GM12874 (cell line): ENCODE results near the gene IFNL4.

Experiments
- TF ChIP-seq, protein P1 (sequence below): IDR thresholded peaks from 2 replicates; pipeline ENCODE4 v1.5.1; 2011; ENCODE audit warnings: low read depth, mild to moderate bottlenecking, control low read depth, low read length, moderate library complexity; ENCODE audit not compliant: insufficient read depth

Gene IFNL4

DNA sequence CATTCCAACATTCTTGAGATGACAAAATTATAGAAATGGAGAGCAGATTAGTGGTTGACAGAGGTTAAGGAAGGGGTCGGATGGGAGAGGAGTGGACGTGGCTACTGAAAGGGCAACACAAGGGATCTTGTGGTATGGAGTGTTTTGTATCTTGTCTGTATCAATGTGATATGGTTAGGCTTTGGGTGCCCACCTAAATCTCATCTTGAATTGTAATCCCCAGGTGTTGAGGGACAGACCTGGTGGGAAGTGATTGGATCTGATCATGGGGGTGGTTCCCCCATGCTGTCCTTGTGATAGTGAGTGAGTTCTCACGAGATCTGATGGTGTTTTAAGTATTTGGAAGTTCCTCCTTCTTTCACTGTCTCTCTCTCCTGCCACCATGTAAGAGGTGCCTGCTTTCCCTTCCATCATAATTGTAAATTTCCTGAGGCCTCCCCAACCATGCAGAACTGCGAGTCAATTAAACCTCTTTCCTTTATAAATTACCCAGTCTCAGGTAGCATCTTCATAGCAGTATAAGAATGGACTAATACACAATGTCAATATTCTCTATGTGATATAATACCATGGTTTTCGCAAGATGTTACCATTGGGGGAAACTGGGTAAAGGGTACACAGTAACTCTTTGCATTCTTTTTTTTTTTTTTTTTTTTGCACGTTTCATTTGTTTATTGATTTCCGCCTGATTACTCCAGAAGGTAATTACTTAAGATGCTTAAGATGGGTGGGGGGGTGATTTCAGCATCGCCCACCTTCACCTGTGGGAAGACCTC lies 4.9 kb upstream of the IFNL4 start:
- TF ChIP-seq, protein P1, sequence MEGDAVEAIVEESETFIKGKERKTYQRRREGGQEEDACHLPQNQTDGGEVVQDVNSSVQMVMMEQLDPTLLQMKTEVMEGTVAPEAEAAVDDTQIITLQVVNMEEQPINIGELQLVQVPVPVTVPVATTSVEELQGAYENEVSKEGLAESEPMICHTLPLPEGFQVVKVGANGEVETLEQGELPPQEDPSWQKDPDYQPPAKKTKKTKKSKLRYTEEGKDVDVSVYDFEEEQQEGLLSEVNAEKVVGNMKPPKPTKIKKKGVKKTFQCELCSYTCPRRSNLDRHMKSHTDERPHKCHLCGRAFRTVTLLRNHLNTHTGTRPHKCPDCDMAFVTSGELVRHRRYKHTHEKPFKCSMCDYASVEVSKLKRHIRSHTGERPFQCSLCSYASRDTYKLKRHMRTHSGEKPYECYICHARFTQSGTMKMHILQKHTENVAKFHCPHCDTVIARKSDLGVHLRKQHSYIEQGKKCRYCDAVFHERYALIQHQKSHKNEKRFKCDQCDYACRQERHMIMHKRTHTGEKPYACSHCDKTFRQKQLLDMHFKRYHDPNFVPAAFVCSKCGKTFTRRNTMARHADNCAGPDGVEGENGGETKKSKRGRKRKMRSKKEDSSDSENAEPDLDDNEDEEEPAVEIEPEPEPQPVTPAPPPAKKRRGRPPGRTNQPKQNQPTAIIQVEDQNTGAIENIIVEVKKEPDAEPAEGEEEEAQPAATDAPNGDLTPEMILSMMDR: no peak

DNA sequence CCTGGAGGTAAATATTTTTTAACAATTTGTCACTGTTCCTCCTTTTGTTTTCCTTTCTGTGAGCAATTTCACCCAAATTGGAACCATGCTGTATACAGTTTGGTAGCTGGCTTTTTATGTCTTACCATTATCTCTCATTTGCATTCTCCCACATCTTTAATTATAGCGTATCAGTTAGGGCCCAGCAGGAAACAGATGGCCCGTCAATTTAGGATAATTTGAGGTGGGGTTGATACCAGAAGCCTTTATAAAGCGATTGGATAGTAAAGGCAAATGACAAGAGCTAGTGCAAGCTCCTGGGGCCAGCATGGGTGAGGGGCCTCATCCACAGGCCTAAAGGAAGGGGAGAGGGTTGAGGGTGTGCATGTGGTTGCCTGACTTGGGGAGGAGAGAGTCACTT lies 3.8 kb upstream of the IFNL4 start:
- TF ChIP-seq, protein P1: no peak

DNA sequence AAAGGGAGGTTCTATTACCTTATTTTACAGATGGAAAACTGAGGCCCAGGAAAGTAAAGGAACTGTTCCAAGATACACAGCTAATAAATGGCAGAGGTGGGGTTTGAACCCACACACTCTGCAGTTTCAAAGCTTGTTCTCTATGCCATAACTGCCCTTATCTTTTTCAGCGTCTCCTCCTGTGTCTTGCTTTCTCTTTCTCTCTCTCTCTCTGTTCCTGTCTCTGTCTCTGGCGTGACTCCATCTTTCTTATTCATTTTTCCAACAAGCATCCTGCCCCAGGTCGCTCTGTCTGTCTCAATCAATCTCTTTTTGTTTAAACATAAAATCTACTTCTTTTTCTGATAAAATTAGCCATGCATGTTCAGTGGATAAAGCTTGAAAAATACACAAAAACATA lies 3.2 kb upstream of the IFNL4 start:
- TF ChIP-seq, protein P1: no peak

DNA sequence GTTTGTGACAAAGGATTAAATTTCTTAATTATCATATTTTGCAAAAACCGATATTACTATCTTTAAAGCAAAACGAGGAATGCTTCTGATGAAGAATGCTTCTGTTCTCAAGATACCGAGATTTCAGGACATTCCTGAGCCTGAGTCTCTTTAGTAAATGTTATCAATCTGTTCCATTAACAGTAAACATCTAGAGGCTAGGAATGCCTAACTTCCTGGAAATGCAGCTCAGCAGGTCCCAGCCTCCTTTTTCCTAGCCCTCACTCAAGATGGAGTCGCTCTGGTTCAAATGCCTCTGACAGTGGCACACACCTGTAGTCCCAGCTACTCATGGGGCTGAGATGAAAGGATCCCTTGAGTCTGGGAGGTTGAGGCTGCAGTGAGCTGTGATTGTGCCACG lies 2.4 kb upstream of the IFNL4 start:
- TF ChIP-seq, protein P1: no peak

DNA sequence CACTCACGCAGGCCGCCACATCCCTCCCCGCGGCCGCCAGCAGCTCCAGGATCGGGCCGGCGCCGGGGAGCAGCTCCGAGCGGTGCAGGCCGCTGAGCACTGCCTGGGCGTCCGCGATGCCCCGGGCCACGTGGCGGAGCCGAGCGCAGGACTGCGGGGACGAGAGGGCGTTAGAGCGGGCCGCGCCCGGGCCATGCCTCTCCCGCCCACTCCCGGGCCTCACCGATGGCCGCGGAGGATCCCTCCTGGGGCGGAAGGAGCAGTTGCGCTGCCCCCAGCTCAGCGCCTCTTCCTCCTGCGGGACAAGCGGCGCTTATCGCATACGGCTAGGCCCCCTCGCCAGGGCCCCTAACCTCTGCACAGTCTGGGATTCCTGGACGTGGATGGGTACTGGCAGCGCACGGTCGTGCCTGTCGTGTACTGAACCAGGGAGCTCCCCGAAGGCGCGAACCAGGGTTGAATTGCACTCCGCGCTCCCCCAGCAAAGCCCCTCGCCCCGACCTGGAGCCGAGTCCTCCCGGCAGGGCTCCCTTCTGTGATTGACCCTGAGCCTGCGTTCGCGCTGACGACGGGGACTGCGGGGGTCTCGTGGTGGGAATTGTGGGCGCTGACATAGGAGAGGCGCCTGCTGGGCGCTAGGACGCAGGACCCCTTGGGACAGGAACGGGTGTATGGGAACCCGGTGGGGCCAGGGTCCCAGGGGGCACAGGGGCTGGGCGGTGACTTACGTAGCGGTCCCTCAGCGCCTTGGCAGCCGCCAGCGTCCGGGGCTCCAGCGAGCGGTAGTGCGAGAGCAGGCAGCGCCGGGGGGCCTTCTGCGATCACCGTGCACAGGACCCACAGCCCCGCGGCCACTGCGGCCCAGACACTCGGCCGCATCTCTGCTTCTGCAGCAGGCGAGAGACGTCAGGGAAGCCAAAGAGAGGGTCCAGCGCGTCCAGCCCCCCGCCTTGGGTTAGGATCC lies 673 bp downstream of the IFNL4 start:
- TF ChIP-seq, protein P1: no peak

DNA sequence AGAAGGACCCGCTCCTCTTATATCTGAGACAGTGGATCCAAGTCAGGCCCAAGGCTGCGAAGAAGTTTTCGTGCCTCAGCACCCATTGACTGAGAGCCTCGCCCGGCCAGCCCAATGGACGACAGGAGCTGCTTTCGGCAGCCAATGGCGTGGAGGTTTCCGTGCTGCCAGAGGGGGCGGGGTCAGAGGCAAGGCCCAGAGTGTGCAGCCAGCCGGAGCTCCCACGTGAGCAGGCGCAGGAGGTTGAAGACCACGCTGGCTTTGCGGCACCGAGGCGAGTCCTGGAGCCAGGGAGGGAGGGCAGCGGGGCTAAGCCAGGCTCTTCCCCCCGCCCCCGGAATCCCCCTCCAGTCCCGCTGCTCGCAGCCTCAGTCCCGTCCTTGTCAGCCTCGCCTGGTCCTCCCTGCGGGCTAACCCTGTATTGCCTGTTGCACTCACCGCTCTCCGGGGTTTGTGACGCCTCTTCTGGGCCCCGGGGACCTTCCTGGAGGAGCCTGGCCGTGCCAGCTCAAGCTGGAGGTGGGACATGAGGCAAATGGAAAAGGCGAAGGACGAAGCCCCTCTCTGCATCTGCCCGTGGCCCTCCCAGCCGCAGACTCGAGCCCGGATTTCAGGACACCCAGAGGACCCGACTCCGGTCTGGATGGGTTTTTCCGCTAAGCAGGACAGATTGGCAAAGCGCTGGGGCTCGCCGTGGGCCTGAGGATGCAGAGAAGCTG lies 1.5 kb downstream of the IFNL4 start:
- TF ChIP-seq, protein P1: no peak
